ENCODE results near the gene KIAA1755.
A peak's percentile ranks its signal among the peaks of the same experiment; 100 is the strongest.
"Not testable (repeated sequence)": the region's sequence is repeated elsewhere in the genome, so short reads cannot be mapped to it uniquely, and the experiment has no call there.

The KIAA1755 gene

DNA sequence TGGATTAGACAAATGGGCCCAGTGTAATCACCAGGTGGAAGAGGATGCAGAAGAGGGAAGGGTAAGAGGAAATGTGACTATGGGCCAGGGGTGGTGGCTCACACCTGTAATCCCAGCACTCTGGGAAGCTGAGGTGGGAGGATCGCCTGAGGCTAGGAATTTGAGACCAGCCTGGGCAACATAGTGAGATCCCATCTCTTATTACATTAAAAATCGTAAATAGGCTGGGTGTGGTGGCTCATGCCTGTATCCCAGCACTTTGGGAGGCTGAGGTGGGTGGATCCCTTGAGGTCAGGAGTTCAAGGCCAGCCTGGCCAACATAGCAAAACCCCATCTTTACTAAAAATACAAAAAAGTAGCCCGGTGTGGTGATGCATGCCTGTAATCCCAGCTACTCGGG, 12.8 kb downstream of the KIAA1755 start:
- not testable (repeated sequence) for H3K4me3 ChIP-seq (ENCODE audit: low read length); DNase-seq (ENCODE audit: low read depth, low spot score)

DNA sequence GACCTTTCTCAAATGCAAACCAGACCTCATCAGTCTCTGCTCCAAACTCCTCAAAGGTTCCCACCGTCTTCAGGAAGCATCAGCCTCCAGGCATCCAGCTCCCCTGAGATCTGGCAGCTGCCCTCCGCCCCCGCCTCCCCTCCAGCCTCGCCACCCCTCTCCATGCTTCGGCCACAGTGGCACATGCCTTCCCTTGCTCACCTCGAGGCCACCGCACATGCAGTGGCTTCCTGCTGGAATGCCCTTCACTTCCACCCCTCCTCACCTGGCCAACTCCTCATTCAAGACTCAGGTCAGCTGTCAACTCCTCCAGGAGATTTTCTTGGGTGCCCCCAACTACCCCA, 13.4 kb downstream of the KIAA1755 start:
- no peak for DNase-seq (ENCODE audit: low read depth, low spot score)
- no peak overlapping the region for H3K4me3 ChIP-seq (ENCODE audit: low read length)

DNA sequence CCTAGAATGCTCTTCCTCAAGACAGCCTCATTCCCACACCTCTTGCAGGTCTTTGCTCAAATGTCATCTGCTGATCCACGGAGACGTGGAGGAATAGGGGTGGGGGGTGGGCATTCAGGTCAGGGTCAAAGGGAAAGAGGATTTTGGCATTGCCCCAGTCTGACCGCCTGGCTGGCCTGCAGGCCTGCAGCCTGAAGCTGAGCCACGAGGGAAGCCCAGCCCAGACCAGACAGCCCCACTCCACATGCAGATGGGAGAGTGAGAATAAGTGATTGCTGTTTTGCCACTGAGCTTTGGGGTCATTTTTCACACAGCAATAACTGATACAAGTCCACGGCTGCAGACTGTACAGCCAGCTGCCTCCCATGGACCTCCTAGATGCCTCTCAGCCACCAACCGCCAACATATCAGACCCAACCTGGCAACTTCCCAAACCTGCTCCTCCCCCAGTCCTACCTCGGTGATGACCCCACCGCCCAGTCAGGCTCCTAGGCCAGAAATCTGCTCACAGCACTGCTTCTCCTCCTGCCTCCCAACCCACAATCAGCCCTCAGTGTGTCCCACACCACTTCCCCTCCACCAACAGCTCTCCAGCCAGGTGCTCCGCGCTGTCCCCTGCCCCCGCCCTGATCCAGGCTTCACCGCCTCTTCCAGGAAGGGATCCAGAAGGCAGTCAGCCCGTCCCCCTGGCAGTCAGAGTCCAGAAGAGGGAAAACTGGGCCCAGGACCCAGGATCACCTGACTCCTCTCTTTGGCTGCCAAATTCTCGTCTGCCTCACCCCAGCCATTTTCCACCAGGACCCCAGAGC, 14.0 kb downstream of the KIAA1755 start:
- DNase-seq (ENCODE audit: low read depth, low spot score), result no peak

DNA sequence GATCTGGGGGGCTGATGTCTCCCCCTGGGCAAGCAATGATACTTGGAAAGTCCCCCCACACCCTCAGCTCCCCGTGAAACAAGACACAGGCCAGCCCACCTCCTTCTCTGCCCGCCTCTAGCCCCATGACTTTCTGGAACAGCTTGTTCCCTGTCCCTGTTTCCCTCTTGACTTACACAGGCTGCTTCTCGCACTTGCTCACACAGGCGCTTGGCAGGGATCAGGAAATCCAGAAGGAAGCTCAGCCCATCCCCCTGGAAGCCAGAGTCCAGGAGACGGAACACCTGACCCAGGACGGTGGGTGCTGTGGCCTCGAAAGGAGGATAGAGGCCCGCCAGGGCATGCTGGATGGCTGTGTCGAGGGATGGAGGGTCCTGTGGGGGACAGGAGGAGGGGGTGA, 14.8 kb downstream of the KIAA1755 start:
- H3K4me3 ChIP-seq (ENCODE audit: low read length), result no peak overlapping the region
- DNase-seq (ENCODE audit: low read depth, low spot score), result no peak

More for the DNA sequence above, 14.0 kb downstream of the KIAA1755 start:
- H3K4me3 ChIP-seq (ENCODE audit: low read length), result no peak overlapping the region

DNA sequence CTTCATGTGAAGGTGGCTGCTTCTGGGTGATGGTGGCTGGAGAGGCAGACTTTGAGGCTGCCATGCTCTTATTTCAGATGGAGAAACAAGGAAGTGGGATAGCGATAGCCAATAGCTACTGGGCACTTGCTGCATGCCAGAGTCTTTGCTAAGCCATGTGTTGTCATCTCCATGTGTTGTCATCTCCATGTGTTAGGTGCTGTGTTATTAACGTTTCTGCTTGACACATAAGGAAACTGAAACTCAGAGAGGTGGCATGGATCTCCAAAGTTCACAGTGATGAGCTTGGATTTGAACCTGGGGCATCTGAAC, 16.9 kb downstream of the KIAA1755 start:
- no peak overlapping the region for H3K4me3 ChIP-seq (ENCODE audit: low read length)
- DNase-seq (ENCODE audit: low read depth, low spot score), result no peak

DNA sequence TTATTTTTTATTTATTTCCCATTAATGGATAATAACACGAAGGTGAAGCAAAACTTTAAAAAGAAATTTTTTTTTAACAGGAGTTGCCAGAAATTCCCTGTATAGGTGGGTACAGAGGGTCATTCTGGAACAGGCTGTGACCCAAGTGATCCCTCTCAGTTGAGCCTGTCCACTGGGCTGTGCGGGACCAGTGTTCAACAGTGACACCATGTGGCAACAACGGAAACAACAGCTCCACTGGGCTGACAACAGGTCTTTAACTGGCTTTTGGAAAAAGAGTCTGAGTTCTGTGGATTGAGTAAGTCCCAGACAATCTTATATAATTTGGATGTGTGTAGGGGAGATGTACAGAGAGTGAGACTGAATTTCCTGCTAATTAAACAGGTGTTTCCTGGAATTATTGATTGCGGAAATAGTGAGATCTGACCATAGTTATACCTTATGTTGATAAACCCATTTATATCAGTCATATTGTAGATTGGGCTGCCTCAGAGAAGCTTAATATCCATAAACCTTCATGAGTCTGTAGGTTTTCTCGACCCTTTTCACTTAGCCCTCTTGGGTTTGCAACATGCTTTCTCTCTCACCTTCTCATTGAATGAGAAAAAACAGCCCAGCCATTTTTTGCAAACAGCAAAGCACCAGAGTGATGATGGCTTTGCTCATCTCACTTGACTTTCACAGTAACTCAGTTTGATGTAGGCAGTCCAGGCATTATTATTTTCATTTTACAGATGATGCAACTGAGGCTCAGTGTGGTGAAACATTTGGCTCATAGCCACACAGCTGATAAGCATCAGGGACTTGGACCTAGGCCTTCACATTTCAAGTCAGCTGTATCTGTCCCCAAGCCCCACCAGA, 17.5 kb downstream of the KIAA1755 start:
- no peak overlapping the region for H3K4me3 ChIP-seq (ENCODE audit: low read length)
- peak; percentile 20 for DNase-seq (ENCODE audit: low read depth, low spot score)

DNA sequence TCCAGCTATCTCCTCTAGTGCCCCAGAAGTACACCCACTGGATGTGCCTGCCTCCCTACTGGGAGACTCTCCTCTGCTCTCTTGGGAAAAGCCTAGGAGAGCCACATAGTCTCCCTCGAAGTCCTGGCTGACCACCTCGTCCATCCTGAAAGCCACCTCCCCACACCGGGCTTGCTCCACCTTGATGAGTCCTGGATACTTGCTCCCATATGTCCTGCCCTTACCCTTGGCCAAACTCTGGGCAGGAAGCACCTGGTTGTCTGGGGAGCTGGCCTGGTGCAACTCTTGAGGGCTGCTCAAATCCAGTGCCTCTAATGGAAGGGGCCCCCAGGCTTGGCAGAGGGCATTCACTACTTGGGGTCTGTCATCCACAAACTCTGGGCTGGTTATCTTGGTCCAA, 19.3 kb downstream of the KIAA1755 start:
- H3K4me3 ChIP-seq (ENCODE audit: low read length), result no peak overlapping the region
- no peak for DNase-seq (ENCODE audit: low read depth, low spot score)

DNA sequence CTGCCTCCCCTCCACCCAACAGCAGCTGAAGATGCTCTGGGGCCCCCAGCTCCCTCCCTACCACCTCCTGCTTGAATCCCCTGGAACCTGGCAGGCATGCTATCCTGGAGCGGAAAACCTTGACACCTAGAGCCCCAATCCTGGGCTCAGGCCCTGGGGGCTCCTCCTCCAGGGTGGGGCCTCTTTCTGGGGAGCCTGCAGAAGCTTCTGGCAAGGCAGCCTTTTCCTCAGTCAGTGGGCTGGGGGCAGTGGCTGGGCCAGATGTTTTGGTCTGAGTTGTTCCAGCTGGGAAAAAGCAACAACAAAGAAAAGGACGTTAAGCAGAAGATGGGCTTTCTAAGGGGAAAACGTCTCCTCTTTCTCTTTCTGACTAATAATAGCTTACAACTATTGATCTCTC, 21.1 kb downstream of the KIAA1755 start:
- no peak overlapping the region for H3K4me3 ChIP-seq (ENCODE audit: low read length)
- no peak for DNase-seq (ENCODE audit: low read depth, low spot score)

DNA sequence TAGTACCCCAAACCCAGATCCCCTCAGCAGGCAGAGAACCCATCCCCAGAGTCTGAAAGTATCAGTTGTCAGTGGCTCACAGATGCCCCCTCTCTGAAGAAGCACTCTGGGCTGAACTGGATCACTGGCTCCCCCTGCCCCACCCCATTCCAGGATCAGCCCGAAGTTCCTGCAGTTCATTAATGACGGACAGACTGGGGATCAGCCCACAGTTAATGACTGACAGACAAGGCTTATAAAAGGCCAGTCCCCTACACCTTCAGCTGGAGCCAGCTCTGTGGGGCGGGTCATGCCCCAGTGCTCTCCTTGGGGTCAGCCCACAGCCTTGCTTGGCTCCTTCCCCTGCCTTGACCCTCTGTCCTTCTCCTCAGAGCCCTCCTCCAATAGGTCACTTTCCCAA, 21.7 kb downstream of the KIAA1755 start:
- DNase-seq (ENCODE audit: low read depth, low spot score), result no peak
- H3K4me3 ChIP-seq (ENCODE audit: low read length), result no peak overlapping the region

DNA sequence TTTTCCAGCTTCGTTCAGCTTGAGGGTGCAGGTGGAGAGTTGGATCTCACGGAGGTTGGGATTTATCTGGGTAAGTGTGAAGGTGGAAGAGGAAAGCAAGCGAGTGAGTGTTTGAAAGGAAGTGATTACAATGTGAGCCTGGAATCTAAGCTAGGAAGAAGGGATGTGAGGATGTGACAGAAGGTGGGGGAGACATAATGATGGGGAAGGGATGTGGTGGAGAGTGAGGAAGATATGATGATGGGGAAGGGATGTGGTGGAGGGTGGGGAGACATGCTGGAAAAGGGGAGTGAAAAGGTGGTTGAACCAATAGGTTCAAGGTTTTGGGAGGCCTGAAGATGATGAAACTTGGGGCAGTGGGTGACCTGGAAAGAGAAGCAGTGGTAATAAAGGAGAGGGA, 23.2 kb downstream of the KIAA1755 start:
- no peak overlapping the region for H3K4me3 ChIP-seq (ENCODE audit: low read length)
- no peak for DNase-seq (ENCODE audit: low read depth, low spot score)

DNA sequence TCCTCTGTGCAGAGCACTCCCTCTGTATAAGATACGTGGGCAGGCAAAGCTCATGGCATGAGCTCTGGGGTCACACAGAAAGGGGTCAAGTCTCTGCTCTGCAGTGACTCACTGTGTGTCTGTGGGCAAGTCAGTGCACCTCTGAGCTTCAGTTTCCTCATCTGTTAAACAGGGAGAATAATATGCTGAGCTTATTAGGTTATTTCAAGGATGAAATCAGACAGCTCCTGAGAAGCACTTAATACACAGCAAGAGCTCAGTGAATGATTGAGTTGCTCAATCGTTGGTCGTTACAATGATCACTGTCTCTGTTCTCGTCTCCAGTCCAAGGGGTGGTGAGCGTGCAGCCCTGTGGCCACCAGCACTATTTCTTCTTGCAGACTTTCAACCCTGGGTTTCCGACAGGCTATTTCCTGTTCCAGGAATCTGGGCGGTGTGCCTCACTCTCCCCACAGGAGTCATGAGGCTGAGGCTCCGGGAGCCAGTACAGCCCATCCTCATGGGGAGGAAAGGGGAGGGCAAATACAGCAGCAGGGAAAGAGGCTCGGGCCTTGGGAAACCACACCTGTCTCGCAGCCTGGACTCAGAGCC, 28.9 kb downstream of the KIAA1755 start:
- H3K4me3 ChIP-seq (ENCODE audit: low read length), result no peak overlapping the region
- no peak for DNase-seq (ENCODE audit: low read depth, low spot score)

DNA sequence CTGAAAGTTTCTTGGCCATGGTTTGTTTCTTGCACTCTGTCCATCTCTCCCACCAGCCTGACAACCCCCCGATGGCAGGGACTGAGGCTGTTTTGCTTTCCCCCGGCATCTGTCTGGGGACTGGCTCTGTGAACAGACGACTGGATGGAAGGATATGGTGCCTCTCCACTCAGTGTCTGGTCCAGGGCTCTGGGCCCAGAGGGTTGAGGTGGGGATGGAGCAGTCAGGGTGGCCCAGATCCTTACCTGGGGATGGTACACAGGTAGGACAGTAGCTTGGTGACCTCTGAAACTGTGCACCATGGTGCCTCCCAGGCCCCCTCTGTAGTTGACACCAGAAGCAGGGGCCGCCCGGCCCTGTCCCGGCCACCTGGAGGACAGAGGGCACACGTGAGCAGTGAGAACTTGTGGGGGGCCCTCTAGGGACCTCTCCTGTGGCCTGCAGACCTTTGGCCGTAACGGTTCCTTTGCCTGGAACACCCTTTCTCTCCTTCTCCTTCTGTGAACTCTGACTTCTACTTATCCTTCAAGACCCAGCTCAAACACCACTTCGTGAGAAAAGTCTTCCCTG, 29.5 kb downstream of the KIAA1755 start:
- no peak overlapping the region for H3K4me3 ChIP-seq (ENCODE audit: low read length)
- DNase-seq (ENCODE audit: low read depth, low spot score), result no peak

DNA sequence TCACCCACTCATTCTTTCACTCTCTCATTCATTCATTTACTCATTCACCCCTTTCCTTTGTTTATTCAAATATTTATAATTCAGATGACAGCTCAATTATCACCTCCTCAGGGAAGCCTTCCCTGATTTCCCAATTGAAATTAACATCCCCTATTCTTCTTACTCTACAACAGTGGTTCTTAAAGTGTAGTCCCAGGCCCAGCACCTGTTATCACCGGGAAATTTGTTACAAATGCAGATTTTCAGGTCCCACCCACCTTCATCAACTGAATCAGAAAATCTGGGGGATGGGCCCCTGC, 30.3 kb downstream of the KIAA1755 start:
- DNase-seq (ENCODE audit: low read depth, low spot score), result no peak
- no peak overlapping the region for H3K4me3 ChIP-seq (ENCODE audit: low read length)

DNA sequence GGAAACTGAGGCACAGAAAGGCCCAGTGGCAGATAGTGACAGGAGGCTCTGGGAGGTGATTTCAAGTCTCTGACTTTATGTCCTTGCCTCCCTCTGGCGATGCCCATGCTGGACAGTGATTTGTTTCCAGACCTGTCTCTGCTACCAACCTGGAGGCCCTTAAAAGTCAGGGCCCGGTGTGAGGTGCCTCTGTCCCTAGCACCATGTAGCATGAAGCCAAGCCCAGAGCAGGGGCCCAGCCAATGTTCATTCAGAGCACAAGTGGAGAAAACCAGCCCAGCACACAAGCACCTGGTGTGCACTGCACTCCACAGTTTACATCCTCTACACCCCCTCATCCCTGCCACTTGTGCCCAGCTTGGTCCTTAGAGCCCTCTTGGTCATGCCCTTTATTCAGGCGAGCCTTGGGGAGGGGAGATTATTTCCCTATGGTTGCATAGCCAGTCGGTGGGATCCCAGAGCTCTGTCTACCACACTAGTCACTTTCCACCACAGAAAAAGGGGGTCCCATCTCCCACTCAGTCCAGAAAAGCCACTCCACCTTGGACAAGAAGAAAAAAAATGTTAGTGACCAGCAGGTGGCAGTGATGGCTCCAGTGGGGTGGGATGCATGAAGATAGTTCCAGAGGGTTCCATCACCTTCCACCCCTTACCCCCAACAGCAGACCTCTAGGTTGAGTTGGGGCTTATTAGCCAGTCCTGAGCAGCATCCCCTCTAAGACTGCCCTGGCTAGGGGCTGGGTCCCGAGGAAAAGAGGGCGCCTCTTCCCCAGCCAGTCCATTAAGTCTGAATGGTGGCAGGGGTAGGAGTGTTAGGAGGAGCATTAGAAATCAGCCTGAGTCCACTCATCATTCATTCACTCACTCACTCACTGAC, 30.9 kb downstream of the KIAA1755 start:
- DNase-seq (ENCODE audit: low read depth, low spot score), result no peak
- H3K4me3 ChIP-seq (ENCODE audit: low read length), result no peak overlapping the region

DNA sequence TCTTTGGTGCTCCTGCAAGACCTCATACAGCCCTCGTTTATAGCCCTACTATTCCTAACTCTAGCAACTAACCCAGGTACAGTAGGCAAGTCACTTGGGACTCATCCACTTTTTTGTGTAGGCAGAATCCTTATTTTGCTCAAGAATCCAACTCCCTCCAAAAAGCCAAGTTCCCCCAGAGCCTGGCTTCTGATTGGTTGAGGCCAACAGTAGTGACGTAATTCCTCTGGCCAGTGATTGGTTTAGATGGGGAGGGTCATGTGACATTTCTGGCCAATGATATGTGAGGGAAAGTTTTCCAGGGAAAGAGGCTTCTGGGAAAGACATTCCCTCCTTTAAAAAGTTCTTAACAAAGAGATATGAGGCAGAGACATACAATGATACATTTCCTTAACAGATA, 32.1 kb downstream of the KIAA1755 start:
- H3K4me3 ChIP-seq (ENCODE audit: low read length), result no peak overlapping the region
- DNase-seq (ENCODE audit: low read depth, low spot score), result no peak

DNA sequence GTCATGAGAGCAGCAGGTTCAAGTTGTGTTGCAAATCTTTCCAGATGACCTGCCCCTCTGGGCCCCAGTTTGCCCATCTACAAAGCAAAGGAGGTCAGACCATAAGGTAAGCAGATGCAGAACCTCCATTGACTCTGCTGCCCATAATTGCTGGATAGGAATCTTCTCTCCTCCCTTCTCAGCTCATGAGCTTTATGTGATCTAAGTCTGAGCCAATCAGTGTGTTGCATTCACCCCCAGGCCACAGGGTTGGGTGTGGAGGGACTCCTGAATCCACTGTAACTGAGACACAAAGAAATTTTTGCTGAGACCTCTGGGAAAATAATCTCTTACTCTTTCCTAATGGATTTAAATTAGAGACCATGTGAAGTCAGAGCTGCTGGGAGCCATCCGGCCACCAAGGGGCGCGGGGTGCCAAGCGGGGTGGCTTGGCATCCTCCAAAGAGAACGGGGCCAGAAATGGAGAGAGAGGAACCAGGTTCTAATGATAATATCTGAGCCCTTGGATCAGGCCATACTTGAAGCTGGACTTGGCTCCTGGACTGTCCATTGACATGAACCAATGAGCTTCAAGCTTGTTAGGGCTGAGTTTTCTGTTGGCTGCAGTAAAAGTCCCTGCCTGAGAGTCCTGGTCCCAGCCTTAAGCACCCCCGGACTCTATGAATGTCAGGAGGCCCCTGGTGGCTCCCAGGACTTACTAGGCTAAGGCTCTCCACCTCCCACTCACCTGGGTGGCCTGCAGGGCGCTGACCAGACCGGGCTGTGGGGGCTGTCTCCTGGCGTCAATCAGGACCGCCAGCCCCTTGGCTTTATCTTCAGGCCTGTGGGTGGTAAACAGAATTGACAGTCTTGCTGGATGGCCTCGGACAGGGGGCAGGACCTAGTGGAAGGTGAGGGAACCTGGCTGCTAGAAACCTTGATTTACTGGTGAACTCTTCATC, 32.8 kb downstream of the KIAA1755 start:
- no peak overlapping the region for H3K4me3 ChIP-seq (ENCODE audit: low read length)
- DNase-seq (ENCODE audit: low read depth, low spot score), result no peak

DNA sequence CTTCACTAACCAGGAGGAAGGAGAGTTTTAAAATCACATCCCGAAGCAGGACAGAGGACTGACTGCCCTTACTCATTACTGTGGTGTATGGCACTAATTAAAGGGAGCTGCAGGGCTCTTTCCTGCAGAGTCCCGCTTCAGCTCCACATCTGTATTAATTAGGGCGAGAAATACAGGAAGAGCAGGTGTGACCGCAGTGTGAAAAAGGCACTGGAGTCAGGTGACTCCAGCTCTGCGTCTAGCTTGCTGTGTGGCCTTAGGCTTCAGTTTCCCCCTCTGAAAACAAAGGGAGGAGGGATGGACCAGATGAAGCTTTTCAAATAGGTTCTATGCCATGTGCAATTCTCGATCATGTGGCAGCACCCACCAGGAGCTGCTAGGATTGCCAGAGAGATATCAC, 34.0 kb downstream of the KIAA1755 start:
- no peak overlapping the region for H3K4me3 ChIP-seq (ENCODE audit: low read length)
- peak; percentile 15 for DNase-seq (ENCODE audit: low read depth, low spot score)

DNA sequence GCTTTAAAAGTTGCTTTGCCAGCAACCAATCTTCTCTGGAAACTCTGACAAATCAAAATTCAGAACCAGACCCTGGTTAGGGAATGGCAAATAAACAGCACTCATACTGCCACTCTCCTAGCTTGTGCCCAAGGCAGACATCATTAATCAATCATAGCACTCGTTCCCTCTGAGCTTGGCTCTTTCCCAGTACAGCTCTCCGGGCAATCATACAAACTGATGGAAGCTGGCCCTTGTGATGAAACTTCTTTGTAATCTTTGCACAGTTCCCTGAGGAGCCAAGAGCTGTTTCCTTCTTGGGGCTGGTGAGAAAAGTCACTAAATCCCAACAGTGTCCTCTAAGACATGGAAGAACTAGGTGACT, 34.7 kb downstream of the KIAA1755 start:
- no peak overlapping the region for H3K4me3 ChIP-seq (ENCODE audit: low read length)
- DNase-seq (ENCODE audit: low read depth, low spot score), result no peak

Measured in Jurkat, Clone E6-1 (cell line).